HG03135 (cell line): ENCODE measurements around the gene ZFP92.

Experiments used
- ATAC-seq: cut with Tn5 transposase; IDR thresholded peaks from one replicate; pipeline ENCODE4 v1.9.1; 2021; ENCODE audit warnings: mild to moderate bottlenecking, moderate library complexity; ENCODE audit not compliant: unreplicated experiment

The ZFP92 gene

DNA sequence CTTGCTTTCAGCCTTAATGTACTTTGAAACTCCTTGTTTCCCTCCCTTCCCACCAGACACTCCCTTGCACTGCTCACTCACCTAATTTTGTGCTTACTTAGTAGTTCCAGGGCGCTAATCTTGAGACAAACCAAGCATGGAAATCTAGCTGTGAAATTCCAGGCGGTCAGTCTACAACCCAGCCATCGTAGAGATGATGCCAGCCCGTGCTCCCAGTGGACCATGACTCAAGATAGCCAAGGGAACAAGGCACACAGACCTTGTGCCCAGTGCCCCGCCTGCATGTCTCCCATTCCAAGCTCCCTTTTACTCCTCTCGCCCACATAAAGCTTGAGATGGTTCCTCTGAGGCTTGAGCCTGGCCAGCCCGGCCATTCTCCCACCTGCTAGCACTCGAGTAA lies 23.5 kb downstream of the ZFP92 start:
- no peak for ATAC-seq

DNA sequence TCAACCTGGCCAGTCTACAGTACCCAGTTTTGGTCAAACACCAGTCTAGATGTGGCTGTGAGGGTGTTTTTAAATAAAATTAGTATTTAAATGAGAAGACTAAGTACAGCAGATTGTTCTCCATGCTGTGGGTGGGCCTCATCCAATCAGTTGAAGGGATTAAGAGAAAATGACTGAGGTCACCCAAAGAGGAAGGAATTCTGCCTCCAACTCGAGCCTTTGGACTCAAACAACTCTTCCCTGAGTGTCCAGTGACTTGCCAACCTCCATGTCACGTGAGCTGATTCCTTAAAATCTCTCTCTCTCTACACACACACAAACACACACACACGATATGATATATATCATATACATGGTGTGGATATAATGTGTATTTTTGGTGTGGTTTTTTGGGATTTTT lies 24.6 kb downstream of the ZFP92 start:
- ATAC-seq = no peak

DNA sequence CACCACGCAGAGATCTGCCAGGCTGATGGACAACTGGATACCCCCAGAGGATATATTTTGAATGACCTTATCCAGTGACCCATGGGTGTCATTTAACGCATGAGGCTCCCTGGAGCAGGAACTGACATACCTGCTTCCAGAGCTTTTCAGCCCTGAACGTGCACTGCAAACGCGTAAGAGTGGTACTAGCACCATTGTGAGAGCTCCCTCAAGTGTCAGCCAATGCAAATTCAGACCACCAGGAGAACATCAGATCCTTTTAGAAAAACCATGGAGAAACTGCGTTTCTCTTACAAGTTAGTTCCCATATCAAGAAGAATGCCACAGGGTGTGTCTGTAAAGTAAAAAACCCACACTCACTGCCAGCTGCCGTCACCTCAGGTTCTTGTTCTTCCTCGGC lies 27.3 kb downstream of the ZFP92 start:
- no peak for ATAC-seq

DNA sequence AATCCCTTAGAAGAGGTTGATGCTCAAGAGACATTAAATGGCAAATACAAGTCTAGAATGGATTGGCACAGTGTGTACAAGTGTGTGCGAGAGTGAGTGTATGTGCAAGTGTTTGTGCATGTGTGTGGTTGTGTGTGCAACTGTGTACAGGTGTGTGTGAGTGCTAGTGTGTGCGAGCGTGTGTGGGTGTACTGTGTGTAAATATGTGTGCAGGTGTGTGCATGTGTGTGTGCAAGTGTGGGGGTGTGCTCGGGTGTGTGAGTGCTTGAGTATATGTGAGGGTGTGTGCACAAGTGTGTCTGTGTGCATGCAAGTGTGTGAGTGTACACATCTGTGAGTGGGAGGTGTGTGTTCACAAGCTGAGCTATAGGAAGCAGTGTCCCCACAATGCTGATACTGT lies 28.7 kb downstream of the ZFP92 start:
- no peak for ATAC-seq

DNA sequence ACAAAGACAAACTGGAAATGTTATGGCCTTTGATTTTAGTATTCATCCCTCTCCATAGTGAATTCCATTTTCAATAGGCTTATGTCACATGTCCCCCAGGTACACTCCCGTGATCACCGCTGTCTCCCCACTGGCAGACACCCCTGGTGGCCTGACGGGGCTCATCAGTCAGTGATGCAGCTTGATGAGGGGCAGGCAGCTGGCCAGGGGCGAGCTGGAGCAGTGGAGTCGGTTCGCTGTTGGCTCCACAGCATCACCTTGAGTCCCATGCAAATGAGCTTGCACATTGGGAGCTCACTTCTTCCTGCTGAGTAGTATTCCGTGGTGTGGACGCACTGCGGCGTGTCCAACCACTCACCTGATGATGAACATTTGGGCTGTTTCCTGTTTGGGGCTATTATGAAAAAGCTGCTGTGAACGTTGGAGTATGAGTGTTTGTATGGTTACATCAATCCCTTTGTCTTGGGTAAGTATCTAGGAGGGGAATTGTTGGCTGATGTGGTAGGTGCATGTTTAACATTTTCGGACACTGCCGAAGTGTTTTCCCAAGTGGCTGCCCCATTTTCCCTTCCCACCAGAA lies 29.4 kb downstream of the ZFP92 start:
- ATAC-seq = no peak

DNA sequence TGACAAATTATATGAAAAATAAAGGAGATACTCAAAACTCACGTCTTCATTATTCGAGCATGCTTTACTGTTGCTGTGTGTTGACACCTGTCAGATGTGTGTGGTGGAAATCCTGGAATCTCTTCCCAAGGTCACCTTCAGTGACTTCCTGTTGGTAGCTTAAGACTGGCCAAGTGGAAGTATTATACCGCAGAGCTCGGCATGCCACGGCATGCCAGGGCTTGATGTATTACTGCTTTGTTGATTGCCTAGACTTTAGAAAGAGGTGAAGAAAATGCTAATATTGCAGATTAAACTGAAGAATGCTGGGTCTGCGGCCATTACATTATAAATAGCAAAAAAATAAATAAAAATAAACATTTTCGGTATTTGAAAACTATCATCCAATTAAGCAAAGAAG lies 30.0 kb downstream of the ZFP92 start:
- ATAC-seq = no peak

DNA sequence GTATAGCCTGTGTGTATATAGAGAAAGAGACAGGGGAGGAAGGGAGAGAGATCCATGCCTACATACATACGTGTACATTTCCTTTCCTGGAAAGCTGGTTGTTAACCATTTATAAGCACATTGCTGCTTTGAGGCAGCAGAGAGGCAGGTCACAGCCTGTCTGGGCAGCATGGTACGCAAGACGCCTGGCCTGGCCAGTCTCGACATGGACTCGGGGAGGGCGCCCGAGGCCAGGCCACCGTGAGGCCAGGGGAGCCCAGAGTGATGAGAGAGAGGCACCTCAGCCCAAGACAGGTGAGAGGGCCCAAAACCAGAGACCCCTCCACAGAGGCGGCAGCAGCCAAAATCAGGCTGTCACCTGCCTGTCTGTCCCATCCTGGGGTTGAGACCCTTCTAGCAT lies 30.7 kb downstream of the ZFP92 start:
- ATAC-seq = no peak

DNA sequence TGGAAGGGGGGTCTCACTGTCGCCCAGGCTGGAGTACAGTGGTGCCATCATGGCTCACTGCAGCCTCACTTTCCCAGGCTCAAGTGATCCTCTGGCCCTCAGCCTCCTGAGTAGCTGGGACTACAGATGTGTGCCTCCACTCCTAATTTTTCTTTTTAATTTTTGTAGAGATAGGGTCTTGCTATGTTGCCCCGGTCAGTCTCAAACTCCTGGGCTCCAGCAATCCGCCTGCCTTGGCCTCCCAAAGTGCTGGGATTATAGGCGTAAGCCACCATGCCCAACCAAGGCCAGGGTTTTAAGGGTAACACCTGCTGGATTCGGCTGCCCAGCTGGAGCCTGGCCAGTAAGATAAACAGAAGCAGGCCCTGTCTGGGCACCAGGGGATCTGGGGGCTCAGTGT lies 31.2 kb downstream of the ZFP92 start:
- no peak for ATAC-seq

DNA sequence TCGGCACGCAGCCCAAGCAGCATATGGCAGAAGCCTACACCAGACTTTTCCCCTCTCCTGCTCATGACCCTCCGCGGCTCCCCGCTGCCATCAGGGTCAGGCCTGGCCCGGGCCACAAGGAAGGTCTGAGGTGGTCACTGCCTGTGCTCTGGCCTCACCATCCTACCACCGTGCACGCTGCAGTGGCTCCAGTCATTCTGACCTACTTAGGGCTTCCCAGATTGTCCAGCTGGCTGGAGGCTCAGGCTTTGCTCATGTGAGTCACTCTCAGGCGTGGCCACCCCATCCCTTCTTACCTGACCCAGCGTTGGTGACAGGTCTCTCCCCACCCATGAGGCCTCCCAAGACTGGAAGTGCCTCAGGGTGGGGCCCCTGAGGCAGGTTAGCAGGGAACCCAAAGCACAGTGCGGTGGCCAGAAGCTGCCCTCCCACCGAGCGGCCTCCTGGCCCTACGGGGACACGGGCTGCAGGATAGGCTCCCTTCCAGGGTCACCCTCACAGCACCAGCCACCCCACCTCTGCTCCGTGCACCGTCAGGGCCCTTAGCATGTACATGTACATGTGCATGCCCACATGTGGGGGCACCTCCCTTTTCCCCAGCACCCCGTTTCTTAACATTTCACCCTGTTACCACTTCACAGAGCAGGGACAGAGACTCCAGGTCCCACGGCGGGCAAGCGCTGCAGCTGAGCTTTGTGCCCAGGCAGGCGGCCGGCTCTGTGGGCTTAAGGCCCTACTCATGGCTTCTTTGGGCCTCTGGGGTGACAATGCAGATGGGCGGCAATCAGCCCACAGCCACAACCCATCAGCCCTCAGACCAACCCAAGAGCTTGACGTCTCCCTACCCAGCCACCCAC lies 32.4 kb downstream of the ZFP92 start:
- ATAC-seq = no peak

DNA sequence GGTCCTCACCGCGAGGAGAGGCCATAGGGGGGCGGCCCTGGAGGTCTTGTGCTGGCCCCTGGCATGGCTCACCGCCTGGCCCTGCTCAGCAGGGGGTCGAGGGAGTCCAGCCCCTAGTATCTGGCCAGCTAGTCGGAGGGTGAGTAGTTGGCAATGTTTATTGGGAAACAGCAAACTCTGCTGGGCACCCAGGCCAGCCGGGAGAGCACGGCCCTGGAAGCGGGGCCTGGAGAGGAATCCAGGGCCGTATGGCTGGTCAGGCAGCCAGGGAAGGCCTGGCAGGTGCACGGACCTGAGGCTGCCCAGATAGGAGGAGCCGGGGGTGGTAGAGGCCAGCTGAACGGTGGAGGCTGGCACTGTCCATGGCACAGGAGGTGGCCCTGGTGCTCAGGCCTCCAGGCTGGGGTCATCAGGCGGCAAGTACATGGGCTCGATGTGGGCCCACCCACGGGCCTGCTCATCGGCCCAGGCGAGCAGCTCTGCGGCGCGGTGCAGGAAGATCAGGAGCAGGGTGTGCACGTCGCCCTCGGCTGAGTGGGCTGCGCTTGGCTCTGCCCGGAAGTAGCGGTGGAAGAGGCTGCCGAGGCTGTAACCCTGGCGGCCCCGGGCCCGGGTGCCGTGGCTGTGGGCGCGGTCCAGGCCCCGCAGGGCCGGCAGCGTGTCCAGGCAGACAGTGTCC lies 33.2 kb downstream of the ZFP92 start:
- no peak for ATAC-seq

DNA sequence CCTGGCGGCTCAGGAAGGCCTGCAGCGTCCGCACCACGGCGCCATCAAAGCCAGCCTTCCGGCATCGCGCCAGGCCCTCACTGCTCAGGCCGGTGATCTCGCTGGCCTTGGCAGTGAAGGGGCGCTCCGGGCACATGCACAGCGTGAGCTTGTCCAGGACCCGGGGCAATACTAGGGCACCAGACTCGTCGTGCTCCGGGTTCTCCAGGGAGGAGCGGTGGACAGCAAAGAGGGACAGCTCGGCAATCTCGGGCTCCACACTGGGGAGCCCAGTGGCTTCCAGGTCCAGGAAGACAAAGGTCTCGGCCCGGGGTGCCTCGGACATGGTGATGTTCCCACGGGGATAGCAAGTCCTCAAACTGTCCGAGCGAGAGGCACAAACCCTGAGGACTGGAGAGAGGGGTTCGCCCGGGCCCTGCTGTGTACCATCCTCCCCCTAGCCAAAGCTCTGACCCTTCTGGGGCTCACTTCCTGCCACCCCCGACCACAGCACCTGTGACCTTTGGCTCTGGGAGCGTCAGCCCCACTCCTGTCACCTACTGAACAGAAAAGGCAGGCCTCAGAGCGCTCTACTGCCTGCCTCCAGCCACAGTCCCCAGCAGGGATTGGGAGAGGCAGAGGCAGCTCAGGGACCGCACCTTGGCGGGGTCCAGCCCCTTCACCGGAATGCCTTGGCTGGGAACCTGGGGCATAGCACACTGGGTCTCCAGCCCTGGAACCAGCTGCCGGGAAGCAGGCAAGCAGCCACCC lies 34.0 kb downstream of the ZFP92 start:
- no peak for ATAC-seq

DNA sequence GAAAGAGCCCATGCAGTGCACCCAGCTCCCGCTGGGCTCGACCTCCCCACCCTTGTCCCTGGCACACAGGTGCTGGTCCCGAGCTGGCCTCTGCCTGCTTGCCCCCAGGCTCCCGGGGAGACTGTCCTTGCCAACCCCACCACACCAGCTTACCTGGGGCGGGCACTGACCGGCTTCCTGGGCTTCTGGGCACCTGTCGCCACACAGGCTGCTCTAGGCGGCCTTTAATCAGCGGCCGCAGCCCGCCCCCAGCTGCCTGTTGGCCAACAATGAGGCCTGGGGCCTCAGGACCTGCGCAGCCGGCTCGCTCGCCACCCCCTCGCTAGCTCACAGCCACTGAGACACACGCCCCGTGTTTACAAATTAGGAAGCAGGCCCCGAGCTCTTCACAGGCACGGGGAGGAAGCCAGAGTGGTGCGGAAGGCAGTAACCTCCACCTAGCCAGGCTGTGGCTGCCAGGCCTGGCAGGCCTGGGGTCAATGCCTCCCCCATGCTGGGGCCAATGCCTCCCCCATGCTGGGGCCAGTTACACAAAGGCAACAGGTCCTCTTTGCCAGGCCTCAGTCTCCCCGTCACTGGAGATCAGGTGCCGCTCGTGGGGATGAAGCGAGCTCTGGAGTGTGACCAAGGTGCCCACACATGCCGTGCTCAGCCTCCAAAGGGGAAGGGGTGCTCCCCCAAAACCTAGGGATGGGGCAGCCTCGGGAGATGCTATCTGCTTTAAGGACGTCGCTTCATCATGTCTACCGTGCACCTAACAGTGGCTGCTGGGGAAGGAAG lies 34.8 kb downstream of the ZFP92 start, which contains the start of gene TREX2:
Gene TREX2 (minus strand): TSS at position 201 of the 780 bp plus-strand sequence. CDS start 626 bp downstream, outside the sequence.
- no peak for ATAC-seq

DNA sequence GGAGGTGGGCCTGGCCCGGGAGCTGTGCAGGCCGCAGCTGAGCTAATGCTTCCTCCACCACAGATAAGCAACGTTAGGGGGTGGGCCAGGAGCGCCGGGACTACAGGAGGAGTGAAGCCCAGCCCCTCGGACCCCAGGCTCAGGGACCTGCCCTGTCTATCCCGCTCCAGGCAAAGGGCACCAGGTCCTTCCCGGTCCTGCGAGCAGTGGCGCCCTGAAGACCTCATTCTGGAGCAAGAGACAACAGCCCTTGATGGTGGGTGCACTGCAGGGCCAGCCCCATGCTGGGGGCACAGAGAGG lies 35.3 kb downstream of the ZFP92 start:
- no peak for ATAC-seq

DNA sequence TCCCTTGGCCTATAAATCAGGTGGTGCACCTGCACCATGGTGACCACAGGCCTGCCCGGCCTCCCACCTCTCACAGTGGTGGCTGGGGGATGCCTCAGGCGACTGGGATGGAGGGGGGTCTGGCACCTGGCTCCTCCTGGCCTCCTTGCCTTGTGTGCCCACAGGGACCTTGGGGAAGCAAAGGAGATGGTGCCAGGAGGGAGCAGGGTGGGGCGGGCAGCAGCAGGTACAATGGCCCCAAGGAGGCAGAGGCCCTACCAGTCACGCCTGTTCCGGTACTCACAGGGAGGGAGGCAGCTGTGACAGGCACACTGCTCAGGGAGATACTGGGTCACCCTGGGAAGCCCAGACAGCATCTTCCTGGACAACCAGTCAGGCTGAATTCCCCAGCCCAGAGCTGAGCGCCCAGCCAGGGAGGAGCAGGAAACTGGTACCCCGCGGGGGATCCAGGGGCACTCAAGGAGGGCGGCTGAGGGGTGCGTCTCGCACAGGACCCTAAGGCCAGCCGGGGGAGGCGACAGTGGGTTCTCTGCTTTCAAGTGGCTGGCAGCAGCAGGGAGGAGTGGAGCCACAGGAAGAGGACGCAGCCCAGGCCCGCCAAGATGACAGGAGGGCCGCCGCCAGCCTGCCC lies 35.8 kb downstream of the ZFP92 start:
- ATAC-seq = no peak

DNA sequence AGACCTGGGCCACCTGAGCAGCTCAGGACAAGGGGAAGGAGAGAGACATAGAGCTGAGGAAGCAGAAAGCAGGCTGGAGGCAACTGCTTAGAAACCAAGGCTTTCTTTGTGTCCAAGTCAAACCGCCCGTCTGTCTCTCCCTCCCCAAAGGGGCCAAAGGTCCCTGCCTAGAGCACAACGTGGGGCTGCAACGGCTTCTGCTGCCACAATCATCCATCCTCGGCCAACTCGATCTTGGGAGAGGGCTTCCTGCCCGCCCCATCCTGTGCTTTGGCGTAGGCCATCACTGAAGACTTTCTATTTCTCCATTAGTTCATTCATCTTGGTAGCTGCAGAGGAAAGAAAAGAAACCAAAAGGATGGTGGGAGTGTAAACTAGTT lies 36.3 kb downstream of the ZFP92 start:
- no peak for ATAC-seq

DNA sequence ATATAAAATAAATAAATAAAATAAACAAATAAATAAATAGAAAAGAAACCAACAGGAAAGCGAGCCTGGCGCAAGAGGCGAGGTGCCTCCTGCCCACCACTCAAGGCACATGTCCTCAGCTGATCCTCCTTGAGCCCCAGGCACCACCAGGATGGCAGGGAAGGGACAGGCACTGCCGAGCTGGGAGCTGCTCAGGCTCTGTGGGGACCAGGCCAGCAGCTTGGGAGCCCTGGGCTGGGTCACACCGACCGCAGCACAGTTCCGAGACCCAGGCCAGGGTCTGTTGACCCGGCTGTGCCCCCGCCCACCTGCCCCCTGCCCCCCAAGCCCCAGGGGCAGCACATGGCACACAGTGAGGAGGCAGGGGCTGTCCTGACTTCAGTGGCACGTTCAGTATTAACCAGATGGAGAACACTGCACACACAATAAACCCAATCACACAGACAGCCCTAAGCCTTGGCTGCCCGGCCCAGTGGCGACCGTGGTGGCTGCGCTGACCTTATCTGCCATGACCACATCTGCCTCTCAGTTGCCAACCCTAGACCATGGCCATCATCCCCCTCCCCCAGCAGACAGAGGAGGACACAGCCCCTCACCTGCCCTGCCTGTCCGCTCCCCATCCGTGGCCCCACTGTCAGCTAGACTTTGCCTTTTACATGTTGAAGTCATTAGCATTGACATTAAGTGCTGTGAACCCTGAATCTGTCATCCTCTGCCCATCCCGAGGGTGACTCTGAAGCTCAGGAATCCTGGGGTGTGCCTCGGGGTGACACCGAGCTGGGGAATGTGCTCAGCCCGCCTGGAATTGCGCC lies 37.5 kb downstream of the ZFP92 start:
- ATAC-seq = no peak

DNA sequence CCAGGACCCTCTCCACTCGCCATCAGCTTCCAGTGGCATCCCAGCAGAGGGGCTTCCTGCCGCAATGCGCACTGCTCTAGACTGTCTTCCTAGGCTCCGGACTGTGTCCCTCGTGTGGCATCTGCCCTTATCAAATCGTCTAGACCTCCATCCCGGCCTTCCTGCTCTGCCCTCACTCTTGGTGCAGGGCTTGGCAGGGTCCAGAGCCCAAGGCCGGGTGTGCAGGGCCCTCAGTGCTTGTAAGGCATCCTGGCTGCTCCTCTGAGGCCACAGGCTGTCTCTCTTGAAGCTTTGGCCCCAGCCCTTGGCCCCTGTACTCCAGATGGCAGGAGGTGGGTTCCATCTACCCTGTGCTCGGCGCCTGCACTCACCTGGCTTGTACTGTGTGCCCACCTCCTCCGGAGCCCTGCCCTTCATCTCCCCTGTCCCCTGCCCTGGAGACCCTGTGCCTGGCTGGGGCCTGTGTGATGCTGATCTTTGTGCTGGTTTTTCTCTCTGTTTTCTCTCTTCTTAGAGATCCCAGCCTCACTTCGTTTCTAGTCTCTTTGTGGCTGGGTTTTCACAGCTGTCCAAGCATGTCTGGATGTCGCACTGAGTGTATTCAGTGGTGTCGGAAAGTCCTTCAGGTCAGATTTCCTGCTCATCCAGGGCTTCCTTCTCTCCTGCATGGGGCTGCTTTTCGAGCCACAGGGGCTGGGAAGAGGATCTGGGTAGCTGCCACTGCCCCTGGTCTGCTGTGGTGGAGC lies 38.3 kb downstream of the ZFP92 start:
- no peak for ATAC-seq

DNA sequence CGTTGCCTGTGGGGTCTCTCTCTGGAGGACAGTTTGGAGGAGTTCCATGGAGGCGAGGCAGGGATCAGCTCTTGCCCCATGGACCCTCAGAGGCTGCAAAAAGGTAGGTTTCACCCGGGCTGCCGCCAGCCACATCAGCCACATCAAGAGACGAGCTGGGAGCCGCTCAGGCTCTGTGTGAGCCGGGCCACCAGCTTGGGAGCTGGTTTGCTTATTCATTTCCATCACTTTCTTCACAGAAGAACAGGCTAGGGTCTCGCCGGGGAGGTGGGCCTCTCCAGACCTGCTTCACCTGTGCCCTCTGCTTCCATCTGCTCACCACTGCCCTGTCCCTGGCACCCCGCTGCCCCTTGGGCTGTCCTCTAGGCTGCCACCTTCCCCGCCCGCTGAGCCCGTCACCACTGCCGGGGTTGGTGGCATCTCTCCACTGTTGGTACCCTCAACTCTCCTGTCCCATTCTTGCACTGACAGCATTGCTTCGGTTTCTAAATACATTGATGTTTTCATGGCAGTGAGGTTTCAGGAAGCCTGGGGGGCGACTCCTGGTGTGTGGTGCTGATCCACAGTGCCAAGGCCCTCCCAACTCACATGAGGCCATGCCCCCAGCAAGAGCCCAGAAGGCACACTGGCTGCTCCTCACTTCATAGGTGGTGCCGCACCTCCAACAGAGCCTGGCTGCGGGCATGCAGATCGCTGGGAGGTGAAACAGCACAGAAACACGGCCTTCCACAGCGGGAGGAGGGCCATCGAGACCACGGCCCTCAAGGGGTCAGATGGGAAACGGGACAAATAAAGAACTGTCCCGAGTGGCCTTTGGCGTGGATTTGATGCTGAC lies 39.1 kb downstream of the ZFP92 start:
- no peak for ATAC-seq
